HepG2 (cell line): ENCODE results near the gene EIF1. TPM values are rescaled to one million over a fixed set of nuclear protein-coding genes. Genes with fewer than 3 reads are reported as not detected.
A peak's percentile ranks its signal among the peaks of the same experiment; 100 is the strongest.

ENCODE experiments used
- ATAC-seq: fragments of 200-7000 bp; cut with Tn5 transposase; 3 replicates; pipeline ENCODE4 v1.9.1; 2020; ENCODE audit warnings: mild to moderate bottlenecking, moderate library complexity
- BruUV-seq: library from RNA; stranded (reverse); fragments of 400-500 nt; replicated peaks from 2 replicates; lab custom pipeline; 2021; lab: Mats Ljungman, UMichigan
- CTCF ChIA-PET: fragments of 300-600 bp; formaldehyde crosslinking; extraction: SDS; loops from one replicate; lab custom pipeline; 2021; ENCODE audit warnings: low total read pairs, inconsistent platforms, low intra/inter-chr PET ratio; lab: Yijun Ruan, JAX
- POLR2A ChIA-PET: fragments of 350-600 bp; sonication (Branson Sonifier 250); formaldehyde crosslinking; loops from one replicate; lab custom pipeline; 2020; ENCODE audit warnings: antibody characterized with exemption, inconsistent platforms; lab: Yijun Ruan, JAX
- DNase-seq: peaks from one replicate; pipeline ENCODE4 v3.0.0-alpha.2; 2015; ENCODE audit warnings: low spot score
- FAIRE-seq: peaks from 3 replicates; lab custom pipeline; 2011; peaks lifted over from hg19 to GRCh38; lab: Jason Lieb, UNC
- H2AFZ ChIP-seq: one replicate; pipeline ENCODE4 v1.6.1; 2011; ENCODE audit warnings: low read length, inconsistent platforms
- H3K27ac ChIP-seq: fragments of 300-600 bp; 3 replicates; pipeline ENCODE4 v1.8.0; 2011; ENCODE audit warnings: mixed run types, mild to moderate bottlenecking, mixed read lengths, low read length, inconsistent platforms; ENCODE audit not compliant: insufficient read depth; ENCODE audit errors: extremely low read length
- H3K27me3 ChIP-seq, 2 experiments: fragments of 200-600 bp in 1 of 2; 2 replicates in 1 of 2; 3 replicates in 1 of 2; pipeline versions ENCODE4 v1.6.0 to v1.8.0; 2011; ENCODE audit warnings: low read length in 2 of 2, mild to moderate bottlenecking in 2 of 2, moderate library complexity in 2 of 2, inconsistent platforms in 1 of 2; ENCODE audit not compliant: insufficient read depth in 2 of 2, control insufficient read depth in 1 of 2
- H3K36me3 ChIP-seq, 2 experiments: fragments of 200-600 bp in 1 of 2; replicated peaks in 1 of 2; 2 replicates in 1 of 2; 3 replicates in 1 of 2; pipeline versions ENCODE4 v1.5.1 to v1.8.0; 2011; ENCODE audit warnings: low read length in 2 of 2, inconsistent platforms in 1 of 2; ENCODE audit not compliant: insufficient read depth in 2 of 2, control insufficient read depth in 1 of 2
- H3K4me1 ChIP-seq: 2 replicates; pipeline ENCODE4 v1.5.1; 2012; ENCODE audit warnings: low read length, inconsistent platforms; ENCODE audit not compliant: insufficient read depth
- H3K4me2 ChIP-seq: 2 replicates; pipeline ENCODE4 v1.6.0; 2011; ENCODE audit warnings: low read depth, low read length, inconsistent platforms
- H3K4me3 ChIP-seq, 3 experiments: fragments of 200-600 bp in 1 of 3; sonication (generic), shearing (Covaris generic) in 1 of 3; replicated peaks in 1 of 3; 2 replicates each; pipeline ENCODE4 v1.5.1; 2011 to 2016; ENCODE audit warnings: low read length in 3 of 3, inconsistent platforms in 2 of 3, low read depth in 2 of 3, mild to moderate bottlenecking in 2 of 3, control low read depth in 1 of 3, mixed read lengths in 1 of 3; ENCODE audit not compliant: insufficient read depth in 1 of 3
- H3K79me2 ChIP-seq: one replicate; pipeline ENCODE4 v1.6.1; 2011; ENCODE audit warnings: low read length, inconsistent platforms; ENCODE audit not compliant: insufficient read depth
- H3K9ac ChIP-seq: 2 replicates; pipeline ENCODE4 v1.6.0; 2011; ENCODE audit warnings: mild to moderate bottlenecking, low read depth, low read length, inconsistent platforms; ENCODE audit not compliant: insufficient read depth
- H3K9me3 ChIP-seq: 2 replicates; pipeline ENCODE4 v1.5.1; 2012; ENCODE audit warnings: mild to moderate bottlenecking, low read length
- H4K20me1 ChIP-seq: 2 replicates; pipeline ENCODE4 v1.6.0; 2011; ENCODE audit warnings: inconsistent platforms, mild to moderate bottlenecking, low read length, moderate library complexity; ENCODE audit not compliant: insufficient read depth
- HCFC1 ChIP-seq: fragments of 150-350 bp; IDR thresholded peaks from 2 replicates; pipeline ENCODE4 v1.6.1; 2014; ENCODE audit warnings: low read depth, low read length
- KLF13 ChIP-seq: sonication (generic); formaldehyde crosslinking; IDR thresholded peaks from 2 replicates; pipeline ENCODE4 v1.4.0; 2020; ENCODE audit warnings: mild to moderate bottlenecking, missing genetic modification reagents
- NFE2L2 ChIP-seq: fragments of 150-350 bp; IDR thresholded peaks from 2 replicates; pipeline ENCODE4 v1.6.1; 2014; ENCODE audit warnings: low read length
- SCMH1 ChIP-seq: sonication (generic); formaldehyde crosslinking; IDR thresholded peaks from 2 replicates; pipeline ENCODE4 v1.9.0; 2021; ENCODE audit warnings: missing genetic modification reagents, mild to moderate bottlenecking, borderline replicate concordance
- TEAD3 ChIP-seq: optimal IDR thresholded peaks from 2 replicates; pipeline ENCODE3; 2016; ENCODE audit warnings: borderline replicate concordance
- ZBTB3 ChIP-seq: sonication (generic); formaldehyde crosslinking; IDR thresholded peaks from 2 replicates; pipeline ENCODE4 v1.4.0; 2020; ENCODE audit warnings: low read depth, mild to moderate bottlenecking, moderate library complexity, missing genetic modification reagents, borderline replicate concordance
- ZBTB42 ChIP-seq: sonication (generic); formaldehyde crosslinking; IDR thresholded peaks from 2 replicates; pipeline ENCODE4 v1.5.0; 2020; ENCODE audit warnings: mild to moderate bottlenecking, missing genetic modification reagents
- ZNF263 ChIP-seq: sonication (generic); formaldehyde crosslinking; IDR thresholded peaks from 2 replicates; pipeline ENCODE4 v1.4.0; 2020; ENCODE audit warnings: missing genetic modification reagents
- ZNF550 ChIP-seq: sonication (generic); formaldehyde crosslinking; IDR thresholded peaks from 2 replicates; pipeline ENCODE4 v1.4.0; 2020; ENCODE audit warnings: mild to moderate bottlenecking, missing genetic modification reagents, borderline replicate concordance
- ZNF781 ChIP-seq: sonication (generic); formaldehyde crosslinking; IDR thresholded peaks from 2 replicates; pipeline ENCODE4 v1.5.1; 2020; ENCODE audit warnings: borderline replicate concordance, mild to moderate bottlenecking, missing genetic modification reagents; ENCODE audit errors: not compliant biosample characterization
- WGBS: methylation state at CpG from one replicate; pipeline ENCODE4 v1.1.6; 2017; ENCODE audit warnings: low lambda C conversion rate; 5-methylcytosine and 5-hydroxymethylcytosine counted together
- in situ Hi-C: cut with HindIII; loops from 2 replicates; pipeline ENCODE4 v1.10.0; 2017; ENCODE audit warnings: low pct_unique_long_range_greater_than_20kb; ENCODE audit not compliant: extremely low pct_ligation_motif_present
- intact Hi-C: fragments of 100-400 bp; cut with micrococcal nuclease; formaldehyde crosslinking; loops from one replicate; pipeline ENCODE4 v1.10.0; 2022; ENCODE audit not compliant: unreplicated experiment
- polyA plus RNA-seq, 8 experiments: library from polyadenylated mRNA; depleted of rRNA in 3 of 8; stranded (reverse) in 7 of 8; unstranded in 1 of 8; fragments of >200 nt; fragmentation: Illumina TruSeq in 4 of 8; extraction: Trizol in 4 of 8; gene quantifications; 2 replicates each; pipeline versions ENCODE4 v1.2.1 to v1.2.3, GENCODE V29; 2011 to 2016; ENCODE audit warnings: low read depth in 4 of 8, missing spikeins in 1 of 8, mixed read lengths in 1 of 8; ENCODE audit not compliant: insufficient read depth in 1 of 8
- total RNA-seq, 5 experiments: library from RNA; depleted of rRNA; stranded (reverse); fragments of >200 nt; fragmentation: Illumina TruSeq; extraction: Trizol; gene quantifications; 2 replicates each; pipeline ENCODE4 v1.2.3, GENCODE V29; 2016; ENCODE audit warnings: low read depth in 1 of 5
- TF ChIP-seq, protein P1 (sequence below): sonication (generic); formaldehyde crosslinking; IDR thresholded peaks from 2 replicates; pipeline ENCODE4 v1.4.0; 2020; ENCODE audit warnings: mild to moderate bottlenecking, missing genetic modification reagents, borderline replicate concordance
- TF ChIP-seq, protein P2 (sequence below): sonication (generic); formaldehyde crosslinking; IDR thresholded peaks from 2 replicates; pipeline ENCODE4 v1.4.0; 2020; ENCODE audit warnings: missing genetic modification reagents
- TF ChIP-seq, protein P3 (sequence below): sonication (generic); formaldehyde crosslinking; conservative IDR thresholded peaks from 2 replicates; pipeline ENCODE4 v1.8.1; 2023; ENCODE audit warnings: missing genetic modification reagents
- TF ChIP-seq, protein P4 (sequence below): sonication (generic); formaldehyde crosslinking; IDR thresholded peaks from 2 replicates; pipeline ENCODE4 v1.4.0; 2020; ENCODE audit warnings: missing genetic modification reagents

Gene EIF1
- total and polyA plus RNA-seq, 2 of the 13 experiments (the other 11 are each of a cell fraction or from before 2014, with no cell fraction given) = 147 to 517 TPM

DNA sequence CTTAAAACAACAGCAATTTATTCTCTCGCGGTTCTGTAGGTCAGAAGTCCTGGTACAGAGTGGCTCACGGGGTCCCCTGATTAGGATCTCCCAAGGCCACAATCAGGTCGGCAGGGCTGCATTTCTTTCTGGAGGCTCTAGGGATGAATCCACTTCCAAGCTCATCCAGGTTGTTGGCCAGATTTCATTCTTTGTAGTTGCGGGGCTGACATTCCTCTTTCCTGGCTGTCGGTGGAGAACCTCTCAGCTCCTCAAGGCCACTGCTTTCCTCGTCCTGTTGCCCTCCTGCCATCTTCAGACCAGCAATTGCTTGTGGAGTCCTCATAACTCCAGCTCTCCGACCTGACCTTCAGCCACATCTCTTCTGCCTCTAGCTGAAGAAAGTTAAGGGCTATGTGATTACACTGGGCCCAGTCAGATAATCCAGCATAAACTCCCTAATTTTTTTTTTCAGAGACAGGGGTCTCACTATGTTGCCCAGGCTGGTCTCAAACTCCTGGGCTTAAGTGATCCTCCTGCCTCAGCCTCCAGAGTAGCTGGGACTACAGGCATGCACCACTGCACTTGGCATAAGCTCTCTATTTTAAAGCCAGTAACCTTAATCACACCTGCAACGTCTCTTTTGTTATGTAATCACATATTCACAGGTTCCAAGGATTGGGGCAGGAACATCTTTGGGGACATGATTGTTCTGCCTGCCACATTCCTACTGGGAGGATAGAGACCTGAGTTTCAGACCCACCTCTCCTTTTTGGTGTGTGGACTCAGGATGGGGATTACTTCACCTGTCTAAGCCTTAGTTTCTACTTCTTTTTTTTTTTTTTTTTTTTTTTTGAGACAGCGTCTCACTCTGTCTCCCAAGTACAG, 19.4 kb downstream of the EIF1 start (continued):
- TF ChIP-seq, protein P1, sequence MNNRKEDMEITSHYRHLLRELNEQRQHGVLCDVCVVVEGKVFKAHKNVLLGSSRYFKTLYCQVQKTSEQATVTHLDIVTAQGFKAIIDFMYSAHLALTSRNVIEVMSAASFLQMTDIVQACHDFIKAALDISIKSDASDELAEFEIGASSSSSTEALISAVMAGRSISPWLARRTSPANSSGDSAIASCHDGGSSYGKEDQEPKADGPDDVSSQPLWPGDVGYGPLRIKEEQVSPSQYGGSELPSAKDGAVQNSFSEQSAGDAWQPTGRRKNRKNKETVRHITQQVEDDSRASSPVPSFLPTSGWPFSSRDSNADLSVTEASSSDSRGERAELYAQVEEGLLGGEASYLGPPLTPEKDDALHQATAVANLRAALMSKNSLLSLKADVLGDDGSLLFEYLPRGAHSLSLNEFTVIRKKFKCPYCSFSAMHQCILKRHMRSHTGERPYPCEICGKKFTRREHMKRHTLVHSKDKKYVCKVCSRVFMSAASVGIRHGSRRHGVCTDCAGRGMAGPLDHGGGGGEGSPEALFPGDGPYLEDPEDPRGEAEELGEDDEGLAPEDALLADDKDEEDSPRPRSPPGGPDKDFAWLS (CRISPR knock-in tag) = no peak
- TF ChIP-seq KLF13 (CRISPR knock-in tag) (no peak), ZNF781 (CRISPR knock-in tag) (no peak), ZNF263 (CRISPR knock-in tag) (no peak)
- TF ChIP-seq, protein P2, sequence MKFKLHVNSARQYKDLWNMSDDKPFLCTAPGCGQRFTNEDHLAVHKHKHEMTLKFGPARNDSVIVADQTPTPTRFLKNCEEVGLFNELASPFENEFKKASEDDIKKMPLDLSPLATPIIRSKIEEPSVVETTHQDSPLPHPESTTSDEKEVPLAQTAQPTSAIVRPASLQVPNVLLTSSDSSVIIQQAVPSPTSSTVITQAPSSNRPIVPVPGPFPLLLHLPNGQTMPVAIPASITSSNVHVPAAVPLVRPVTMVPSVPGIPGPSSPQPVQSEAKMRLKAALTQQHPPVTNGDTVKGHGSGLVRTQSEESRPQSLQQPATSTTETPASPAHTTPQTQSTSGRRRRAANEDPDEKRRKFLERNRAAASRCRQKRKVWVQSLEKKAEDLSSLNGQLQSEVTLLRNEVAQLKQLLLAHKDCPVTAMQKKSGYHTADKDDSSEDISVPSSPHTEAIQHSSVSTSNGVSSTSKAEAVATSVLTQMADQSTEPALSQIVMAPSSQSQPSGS (CRISPR knock-in tag) = no peak
- TF ChIP-seq, all 625 proteins: peak for 3

DNA sequence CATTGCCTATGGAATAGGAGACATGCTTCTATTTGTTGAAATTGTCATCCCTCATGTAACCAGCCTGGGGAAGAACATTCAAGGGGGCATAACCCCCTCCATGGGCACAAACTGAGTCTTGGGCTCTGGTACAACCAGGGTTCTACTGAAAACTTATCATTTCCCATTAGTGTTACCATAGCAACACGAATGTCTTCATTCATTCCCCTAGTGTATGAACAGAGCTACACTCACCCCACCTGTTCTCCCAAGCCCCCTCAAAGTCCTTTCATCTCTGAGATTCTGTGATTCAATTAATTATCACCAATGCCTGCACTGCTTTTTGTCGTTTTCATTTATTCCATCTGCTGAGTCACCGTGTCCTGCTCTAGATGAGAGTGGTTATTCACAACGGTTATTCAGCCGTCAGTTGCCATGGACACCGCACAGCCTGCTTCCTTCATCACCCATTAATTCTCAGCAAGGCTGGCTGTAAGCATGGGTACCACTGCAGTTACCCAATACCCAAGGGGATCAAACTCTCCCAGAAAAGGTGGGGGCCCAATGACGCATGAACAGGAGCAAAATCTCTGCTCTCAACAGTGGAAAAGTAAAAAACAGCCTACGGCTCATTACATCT, 21.9 kb downstream of the EIF1 start:
- FAIRE-seq (no peak), ATAC-seq (no peak), DNase-seq (no peak)
- Histone ChIP-seq H3K9me3 (no peaks in the 10 kb centered on the region), H3K79me2 (no peaks in the 10 kb centered on the region), H2AFZ (no peak overlapping the region), H3K36me3 (no peaks in the 10 kb centered on the region), H3K4me3 (no peak overlapping the region), H3K4me1 (peaks cover 28% of the 10 kb centered on the region), H3K4me2 (no peak overlapping the region), H3K27me3 (peaks cover 4 to 35% of the 10 kb centered on the region in 2 experiments; a peak in 4 of 5 replicates), H3K27ac (no peak overlapping the region), H3K9ac (no peak overlapping the region), H4K20me1 (no peaks in the 10 kb centered on the region)
- no TSS peak for BruUV-seq
- CTCF ChIA-PET = interaction anchor here (0.7 kb wide), 1 partner anchor 44 kb away, joined by 3 read pairs; no protein-coding TSS in a partner anchor
- WGBS = 47% methylated on average over 8 of the region's 8 CpGs
- intact Hi-C loops (no loop called here), in situ Hi-C loops (no loop called here)
- POLR2A ChIA-PET = interaction anchor here (0.7 to 0.8 kb wide), 2 partner anchors 22 to 76 kb away, joined by 3 read pairs; partner anchors contain the start of gene JUP
- TF ChIP-seq ZNF550 (CRISPR knock-in tag) (no peak), ZBTB3 (CRISPR knock-in tag) (no peak), SCMH1 (CRISPR knock-in tag) (no peak), NFE2L2 (peak; percentile 62; the same call in 1 of the 2 replicates), TEAD3 (no peak), ZBTB42 (CRISPR knock-in tag) (no peak), HCFC1 (no peak)
- TF ChIP-seq, protein P3, sequence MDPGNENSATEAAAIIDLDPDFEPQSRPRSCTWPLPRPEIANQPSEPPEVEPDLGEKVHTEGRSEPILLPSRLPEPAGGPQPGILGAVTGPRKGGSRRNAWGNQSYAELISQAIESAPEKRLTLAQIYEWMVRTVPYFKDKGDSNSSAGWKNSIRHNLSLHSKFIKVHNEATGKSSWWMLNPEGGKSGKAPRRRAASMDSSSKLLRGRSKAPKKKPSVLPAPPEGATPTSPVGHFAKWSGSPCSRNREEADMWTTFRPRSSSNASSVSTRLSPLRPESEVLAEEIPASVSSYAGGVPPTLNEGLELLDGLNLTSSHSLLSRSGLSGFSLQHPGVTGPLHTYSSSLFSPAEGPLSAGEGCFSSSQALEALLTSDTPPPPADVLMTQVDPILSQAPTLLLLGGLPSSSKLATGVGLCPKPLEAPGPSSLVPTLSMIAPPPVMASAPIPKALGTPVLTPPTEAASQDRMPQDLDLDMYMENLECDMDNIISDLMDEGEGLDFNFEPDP (CRISPR knock-in tag) = 0 out of 2 replicates have a peak, but pooled peaks have one; percentile 65
- TF ChIP-seq, protein P4, sequence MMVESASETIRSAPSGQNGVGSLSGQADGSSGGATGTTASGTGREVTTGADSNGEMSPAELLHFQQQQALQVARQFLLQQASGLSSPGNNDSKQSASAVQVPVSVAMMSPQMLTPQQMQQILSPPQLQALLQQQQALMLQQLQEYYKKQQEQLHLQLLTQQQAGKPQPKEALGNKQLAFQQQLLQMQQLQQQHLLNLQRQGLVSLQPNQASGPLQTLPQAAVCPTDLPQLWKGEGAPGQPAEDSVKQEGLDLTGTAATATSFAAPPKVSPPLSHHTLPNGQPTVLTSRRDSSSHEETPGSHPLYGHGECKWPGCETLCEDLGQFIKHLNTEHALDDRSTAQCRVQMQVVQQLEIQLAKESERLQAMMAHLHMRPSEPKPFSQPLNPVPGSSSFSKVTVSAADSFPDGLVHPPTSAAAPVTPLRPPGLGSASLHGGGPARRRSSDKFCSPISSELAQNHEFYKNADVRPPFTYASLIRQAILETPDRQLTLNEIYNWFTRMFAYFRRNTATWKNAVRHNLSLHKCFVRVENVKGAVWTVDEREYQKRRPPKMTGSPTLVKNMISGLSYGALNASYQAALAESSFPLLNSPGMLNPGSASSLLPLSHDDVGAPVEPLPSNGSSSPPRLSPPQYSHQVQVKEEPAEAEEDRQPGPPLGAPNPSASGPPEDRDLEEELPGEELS (CRISPR knock-in tag) = no peak
